Brain microvascular endothelial cell (primary cell): Measurements from ENCODE around the gene PSMB11.

ENCODE experiments used
- DNase-seq: peaks from one replicate; pipeline ENCODE4 v3.0.0-alpha.2; 2020
- H3K27ac ChIP-seq: fragments of 250-450 bp; sonication (Bioruptor Pico); 2 replicates; pipeline ENCODE4 v1.5.1; 2020; ENCODE audit warnings: mild to moderate bottlenecking, moderate library complexity
- H3K27me3 ChIP-seq: fragments of 250-450 bp; sonication (Bioruptor Pico); replicated peaks from 2 replicates; pipeline ENCODE4 v1.5.1; 2020; ENCODE audit warnings: mild to moderate bottlenecking
- H3K36me3 ChIP-seq: fragments of 250-450 bp; sonication (Bioruptor Pico); replicated peaks from 2 replicates; pipeline ENCODE4 v1.5.1; 2020; ENCODE audit warnings: mild to moderate bottlenecking
- H3K4me3 ChIP-seq: 2 replicates; pipeline ENCODE4 v1.5.1; 2011; ENCODE audit warnings: low read depth, mild to moderate bottlenecking, control low read depth, low read length, moderate library complexity
- CTCF ChIP-seq: IDR thresholded peaks from 2 replicates; pipeline ENCODE4 v1.5.1; 2011; ENCODE audit warnings: low read depth, mild to moderate bottlenecking, moderate library complexity, low read length, control low read depth, inconsistent platforms; ENCODE audit errors: missing control alignments
- in situ Hi-C: cut with HindIII; loops from 2 replicates; pipeline ENCODE4 v1.10.0; 2017; ENCODE audit warnings: low sequenced_read_pairs, low pct_ligation_motif_present

Gene PSMB11

GRCh38 chr14:23089498-23090253 lies 47.7 kb downstream of the PSMB11 start:
- H3K36me3 ChIP-seq: peaks cover 40% of the 10 kb centered on the region
- TF ChIP-seq CTCF: no peak
- DNase-seq: no peak
- H3K27ac ChIP-seq: no peak overlapping the region
- no peaks in the 10 kb centered on the region for H3K27me3 ChIP-seq
- in situ Hi-C loops: no loop called here
- no peak overlapping the region for H3K4me3 ChIP-seq

DNA sequence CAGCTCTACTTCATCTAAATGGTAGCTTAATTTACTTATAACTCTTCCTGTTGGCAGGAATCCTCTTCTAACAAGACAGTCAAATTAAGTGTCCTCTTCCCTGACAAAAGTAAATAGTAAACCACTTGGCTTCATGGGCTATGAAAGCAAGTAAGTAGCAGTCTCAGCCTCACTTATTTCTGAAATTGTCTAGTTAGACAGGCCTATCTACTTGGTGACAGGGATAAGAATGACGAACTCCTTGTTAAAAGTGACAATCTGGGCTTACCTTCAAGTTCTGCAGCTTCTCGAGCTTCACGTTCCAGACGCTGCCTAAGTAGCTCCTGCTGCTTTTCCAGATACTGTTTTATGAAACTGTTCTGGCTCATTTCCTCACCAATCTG lies 48.2 kb downstream of the PSMB11 start:
- Histone ChIP-seq H3K27ac (no peak overlapping the region), H3K36me3 (peaks cover 40% of the 10 kb centered on the region), H3K27me3 (no peaks in the 10 kb centered on the region), H3K4me3 (no peak overlapping the region)
- in situ Hi-C loops: no loop called here
- no peak for TF ChIP-seq CTCF
- no peak for DNase-seq

DNA sequence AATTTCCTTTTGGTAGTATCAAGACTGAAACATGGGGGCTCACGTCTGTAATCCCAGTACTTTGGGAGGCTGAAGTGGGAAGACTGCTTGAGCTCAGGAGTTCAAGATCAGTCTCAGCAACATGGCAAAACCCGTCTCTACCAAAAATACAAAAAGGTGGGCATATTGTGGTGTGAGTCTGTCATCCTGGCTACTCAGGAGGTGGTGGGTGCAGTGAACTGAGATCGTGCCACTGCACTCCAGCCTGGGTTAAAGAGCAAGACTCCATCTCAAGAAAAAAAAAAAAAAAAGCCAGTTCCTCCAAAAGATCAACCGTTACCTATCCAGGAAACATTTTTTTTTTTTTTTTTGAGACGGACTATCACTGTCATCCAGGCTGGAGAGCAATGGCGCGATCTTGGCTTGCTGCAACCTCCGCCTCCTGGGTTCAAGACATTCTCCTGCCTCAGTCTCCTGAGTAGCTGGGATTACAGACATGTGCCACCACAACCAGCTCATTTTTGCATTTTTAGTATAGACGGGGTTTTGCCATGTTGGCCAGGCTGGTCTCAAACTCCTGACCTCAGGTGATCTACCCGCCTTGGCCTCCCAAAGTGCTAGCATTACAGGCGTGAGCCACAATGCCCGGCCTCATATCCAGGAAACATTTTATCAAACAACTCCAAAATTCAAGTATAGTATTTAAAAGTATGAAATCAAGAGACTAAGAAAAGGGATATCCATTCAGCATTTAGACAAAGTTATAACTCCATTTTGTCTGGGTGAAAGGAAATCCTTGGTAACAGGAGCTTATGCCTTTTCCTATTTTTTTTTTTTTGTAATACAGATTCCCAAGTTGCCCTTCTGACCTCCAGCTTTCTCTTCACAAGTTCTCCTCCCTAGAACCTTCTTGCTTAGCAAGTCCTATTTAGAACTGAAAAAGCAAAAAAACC lies 49.5 kb downstream of the PSMB11 start:
- Histone ChIP-seq H3K27ac (no peak overlapping the region), H3K36me3 (peaks cover 27% of the 10 kb centered on the region), H3K27me3 (no peaks in the 10 kb centered on the region), H3K4me3 (no peak overlapping the region)
- DNase-seq: no peak
- in situ Hi-C loops: no loop called here
- no peak for TF ChIP-seq CTCF

DNA sequence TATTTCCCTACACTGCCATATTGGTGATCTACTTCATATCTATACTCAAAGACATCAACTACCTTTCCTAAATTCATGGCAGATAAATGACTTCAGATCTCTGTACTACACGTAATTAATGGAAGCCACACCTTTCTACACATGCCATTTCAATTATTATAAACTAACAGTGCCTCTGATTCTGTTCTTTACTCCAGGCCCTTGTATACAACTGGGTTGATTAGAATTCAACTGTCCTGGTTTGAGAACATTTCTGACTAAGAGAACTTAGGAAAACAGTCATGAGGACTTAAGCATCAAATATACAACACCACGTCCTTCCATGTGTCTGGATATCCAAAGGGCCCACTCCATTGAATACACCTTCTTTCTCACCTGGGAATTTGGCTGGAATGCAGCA lies 51.1 kb downstream of the PSMB11 start:
- H3K27ac ChIP-seq: no peak overlapping the region
- in situ Hi-C loops: no loop called here
- DNase-seq: no peak
- no peak overlapping the region for H3K4me3 ChIP-seq
- H3K36me3 ChIP-seq: peaks cover 30% of the 10 kb centered on the region
- H3K27me3 ChIP-seq: no peaks in the 10 kb centered on the region
- TF ChIP-seq CTCF: no peak

DNA sequence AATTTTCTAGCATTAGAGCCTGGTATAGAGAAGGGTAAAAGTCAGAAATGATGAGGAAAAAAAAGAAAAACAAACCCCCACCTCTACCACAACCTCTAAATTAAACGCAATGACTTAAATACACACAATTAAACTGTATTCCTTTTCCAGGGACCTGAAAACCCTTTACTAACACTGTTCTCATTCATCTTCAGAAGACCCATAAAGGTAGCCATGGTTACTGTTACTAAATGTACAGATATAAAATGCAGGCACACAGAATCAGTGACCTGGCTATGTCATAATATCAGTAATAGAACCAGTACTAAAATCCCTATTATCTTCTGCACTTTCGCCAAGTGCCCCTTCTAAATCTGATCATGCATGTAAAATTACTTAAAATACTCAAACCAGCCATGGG lies 51.5 kb downstream of the PSMB11 start:
- in situ Hi-C loops: no loop called here
- H3K27ac ChIP-seq: no peak overlapping the region
- peaks cover 32% of the 10 kb centered on the region for H3K36me3 ChIP-seq
- TF ChIP-seq CTCF: no peak
- no peak for DNase-seq
- peak overlapping the region; percentile 100 for H3K4me3 ChIP-seq
- no peaks in the 10 kb centered on the region for H3K27me3 ChIP-seq
